Vagina (tissue), 2 donors: ENCODE data around the gene SNX7.

Experiments
- POLR2A ChIP-seq, 2 donors: fragments of 450-650 bp; IDR thresholded peaks; one replicate each; pipeline ENCODE4 v1.6.1; 2017; ENCODE audit warnings: antibody characterized with exemption in 2 of 2, mild to moderate bottlenecking in 2 of 2, moderate library complexity in 2 of 2
- TF ChIP-seq, protein P1 (sequence below), 3 experiments: fragments of 450-650 bp in 2 of 3; fragments of 200-600 bp in 1 of 3; sonication (generic) in 1 of 3; IDR thresholded peaks; one replicate each; pipeline ENCODE4 v1.5.1; 2017 to 2019; ENCODE audit warnings: antibody characterized with exemption in 3 of 3, mild to moderate bottlenecking in 2 of 3, moderate library complexity in 2 of 3

GRCh38 chr1:98766255-98766654 is 104.7 kb downstream of the SNX7 start:
- TF ChIP-seq, protein P1, sequence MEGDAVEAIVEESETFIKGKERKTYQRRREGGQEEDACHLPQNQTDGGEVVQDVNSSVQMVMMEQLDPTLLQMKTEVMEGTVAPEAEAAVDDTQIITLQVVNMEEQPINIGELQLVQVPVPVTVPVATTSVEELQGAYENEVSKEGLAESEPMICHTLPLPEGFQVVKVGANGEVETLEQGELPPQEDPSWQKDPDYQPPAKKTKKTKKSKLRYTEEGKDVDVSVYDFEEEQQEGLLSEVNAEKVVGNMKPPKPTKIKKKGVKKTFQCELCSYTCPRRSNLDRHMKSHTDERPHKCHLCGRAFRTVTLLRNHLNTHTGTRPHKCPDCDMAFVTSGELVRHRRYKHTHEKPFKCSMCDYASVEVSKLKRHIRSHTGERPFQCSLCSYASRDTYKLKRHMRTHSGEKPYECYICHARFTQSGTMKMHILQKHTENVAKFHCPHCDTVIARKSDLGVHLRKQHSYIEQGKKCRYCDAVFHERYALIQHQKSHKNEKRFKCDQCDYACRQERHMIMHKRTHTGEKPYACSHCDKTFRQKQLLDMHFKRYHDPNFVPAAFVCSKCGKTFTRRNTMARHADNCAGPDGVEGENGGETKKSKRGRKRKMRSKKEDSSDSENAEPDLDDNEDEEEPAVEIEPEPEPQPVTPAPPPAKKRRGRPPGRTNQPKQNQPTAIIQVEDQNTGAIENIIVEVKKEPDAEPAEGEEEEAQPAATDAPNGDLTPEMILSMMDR (IDR thresholded peaks at IDR 0.05), result no peak
- TF ChIP-seq POLR2A (IDR thresholded peaks at IDR 0.05), result no peak
